Measurements from ENCODE around the gene LIN54. TPM values are rescaled to one million over a fixed set of nuclear protein-coding genes. Genes with fewer than 3 reads are reported as not detected.

The LIN54 gene
- total and polyA plus RNA-seq, 2 of the 13 experiments (the other 11 are each of a cell fraction or from before 2014, with no cell fraction given) = 25.2 to 32.9 TPM

DNA sequence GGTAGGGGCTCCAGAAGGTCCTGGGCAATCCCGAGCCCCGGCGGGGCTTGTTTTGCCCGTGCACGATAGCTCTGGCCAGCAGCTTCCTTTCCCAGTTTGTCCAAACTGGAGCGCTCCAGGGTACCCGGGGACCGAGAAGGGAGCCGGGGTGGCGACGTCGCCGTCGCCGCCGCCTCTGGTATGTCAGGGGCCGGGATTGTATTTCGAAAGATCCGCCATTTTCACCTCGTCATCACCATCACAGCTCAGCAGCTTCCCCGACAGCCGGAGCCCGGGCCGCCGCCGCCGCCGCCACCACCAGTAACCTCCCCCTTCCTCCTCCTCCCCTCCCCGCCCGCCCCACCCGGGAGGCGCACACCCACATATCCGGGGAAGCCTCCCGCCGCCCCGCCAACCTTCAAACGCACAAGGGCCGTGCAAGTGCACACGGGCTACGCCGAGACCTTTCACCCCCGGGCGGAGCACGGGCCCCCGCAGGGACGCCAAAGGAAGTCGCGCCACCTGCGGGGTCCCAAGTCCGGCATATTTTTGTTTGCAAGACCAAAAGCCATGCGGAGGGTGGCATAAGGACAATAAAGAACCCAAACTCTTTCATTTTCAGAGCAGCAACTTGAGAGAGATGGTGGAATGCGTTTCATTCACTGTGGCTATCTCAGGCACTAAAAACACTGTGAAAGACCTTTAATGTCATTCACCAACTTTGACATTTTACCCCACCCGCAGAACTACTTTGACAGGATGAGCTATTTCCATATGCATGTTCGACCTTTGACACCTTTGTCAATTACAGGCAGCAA lies at the start of gene LIN54 (continued):
- TF ChIP-seq, protein P1, sequence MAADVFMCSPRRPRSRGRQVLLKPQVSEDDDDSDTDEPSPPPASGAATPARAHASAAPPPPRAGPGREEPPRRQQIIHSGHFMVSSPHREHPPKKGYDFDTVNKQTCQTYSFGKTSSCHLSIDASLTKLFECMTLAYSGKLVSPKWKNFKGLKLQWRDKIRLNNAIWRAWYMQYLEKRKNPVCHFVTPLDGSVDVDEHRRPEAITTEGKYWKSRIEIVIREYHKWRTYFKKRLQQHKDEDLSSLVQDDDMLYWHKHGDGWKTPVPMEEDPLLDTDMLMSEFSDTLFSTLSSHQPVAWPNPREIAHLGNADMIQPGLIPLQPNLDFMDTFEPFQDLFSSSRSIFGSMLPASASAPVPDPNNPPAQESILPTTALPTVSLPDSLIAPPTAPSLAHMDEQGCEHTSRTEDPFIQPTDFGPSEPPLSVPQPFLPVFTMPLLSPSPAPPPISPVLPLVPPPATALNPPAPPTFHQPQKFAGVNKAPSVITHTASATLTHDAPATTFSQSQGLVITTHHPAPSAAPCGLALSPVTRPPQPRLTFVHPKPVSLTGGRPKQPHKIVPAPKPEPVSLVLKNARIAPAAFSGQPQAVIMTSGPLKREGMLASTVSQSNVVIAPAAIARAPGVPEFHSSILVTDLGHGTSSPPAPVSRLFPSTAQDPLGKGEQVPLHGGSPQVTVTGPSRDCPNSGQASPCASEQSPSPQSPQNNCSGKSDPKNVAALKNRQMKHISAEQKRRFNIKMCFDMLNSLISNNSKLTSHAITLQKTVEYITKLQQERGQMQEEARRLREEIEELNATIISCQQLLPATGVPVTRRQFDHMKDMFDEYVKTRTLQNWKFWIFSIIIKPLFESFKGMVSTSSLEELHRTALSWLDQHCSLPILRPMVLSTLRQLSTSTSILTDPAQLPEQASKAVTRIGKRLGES (CRISPR knock-in tag; IDR thresholded peaks at IDR 0.05; ENCODE audit: borderline replicate concordance) = no peak
- TF ChIP-seq KLF15 (CRISPR knock-in tag; IDR thresholded peaks at IDR 0.05; ENCODE audit: borderline replicate concordance) = no peak
- TF ChIP-seq NFKBIZ (CRISPR knock-in tag; IDR thresholded peaks at IDR 0.05) = no peak
- no peak for TF ChIP-seq SMAD3 (CRISPR knock-in tag; IDR thresholded peaks at IDR 0.05)
- TF ChIP-seq ATF7 (IDR thresholded peaks at IDR 0.05) = no peak
- no peak for TF ChIP-seq ATF7 (CRISPR knock-in tag; IDR thresholded peaks at IDR 0.05)
- no peak for TF ChIP-seq ZNF251 (CRISPR knock-in tag; IDR thresholded peaks at IDR 0.05)
- TF ChIP-seq SP5 (CRISPR knock-in tag; IDR thresholded peaks at IDR 0.05; ENCODE audit: borderline replicate concordance, low read depth) = peak; percentile 95
- no peak for TF ChIP-seq TSC22D2 (CRISPR knock-in tag; IDR thresholded peaks at IDR 0.05; ENCODE audit: borderline replicate concordance)
- TF ChIP-seq GATA4 (IDR thresholded peaks at IDR 0.05; ENCODE audit: borderline replicate concordance, low read depth) = peak; percentile 61
- TF ChIP-seq, protein P2, sequence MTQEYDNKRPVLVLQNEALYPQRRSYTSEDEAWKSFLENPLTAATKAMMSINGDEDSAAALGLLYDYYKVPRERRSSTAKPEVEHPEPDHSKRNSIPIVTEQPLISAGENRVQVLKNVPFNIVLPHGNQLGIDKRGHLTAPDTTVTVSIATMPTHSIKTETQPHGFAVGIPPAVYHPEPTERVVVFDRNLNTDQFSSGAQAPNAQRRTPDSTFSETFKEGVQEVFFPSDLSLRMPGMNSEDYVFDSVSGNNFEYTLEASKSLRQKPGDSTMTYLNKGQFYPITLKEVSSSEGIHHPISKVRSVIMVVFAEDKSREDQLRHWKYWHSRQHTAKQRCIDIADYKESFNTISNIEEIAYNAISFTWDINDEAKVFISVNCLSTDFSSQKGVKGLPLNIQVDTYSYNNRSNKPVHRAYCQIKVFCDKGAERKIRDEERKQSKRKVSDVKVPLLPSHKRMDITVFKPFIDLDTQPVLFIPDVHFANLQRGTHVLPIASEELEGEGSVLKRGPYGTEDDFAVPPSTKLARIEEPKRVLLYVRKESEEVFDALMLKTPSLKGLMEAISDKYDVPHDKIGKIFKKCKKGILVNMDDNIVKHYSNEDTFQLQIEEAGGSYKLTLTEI (CRISPR knock-in tag; conservative IDR thresholded peaks at IDR 0.05) = no peak
- TF ChIP-seq, protein P3, sequence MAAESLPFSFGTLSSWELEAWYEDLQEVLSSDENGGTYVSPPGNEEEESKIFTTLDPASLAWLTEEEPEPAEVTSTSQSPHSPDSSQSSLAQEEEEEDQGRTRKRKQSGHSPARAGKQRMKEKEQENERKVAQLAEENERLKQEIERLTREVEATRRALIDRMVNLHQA (CRISPR knock-in tag; IDR thresholded peaks at IDR 0.05) = no peak
- peak; percentile 57; the same call in 1 of the 2 replicates for TF ChIP-seq NCOA2 (CRISPR knock-in tag; IDR thresholded peaks at IDR 0.05)
- no peak for TF ChIP-seq HDAC6 (IDR thresholded peaks at IDR 0.05; ENCODE audit: low read depth, low read length)
- TF ChIP-seq PAX8 (CRISPR knock-in tag; IDR thresholded peaks at IDR 0.05; ENCODE audit: borderline replicate concordance) = no peak
- no peak for TF ChIP-seq PRPF4 (IDR thresholded peaks at IDR 0.05; ENCODE audit: low read depth, low read length, poor library complexity, severe bottlenecking)
- TF ChIP-seq ZNF563 (CRISPR knock-in tag; IDR thresholded peaks at IDR 0.05) = no peak
- TF ChIP-seq HNRNPL (IDR thresholded peaks at IDR 0.05; ENCODE audit: low read depth, low read length) = 0 out of 2 replicates have a peak, but pooled peaks have one; percentile 30
- no peak for TF ChIP-seq ZNF180 (CRISPR knock-in tag; IDR thresholded peaks at IDR 0.05; ENCODE audit: borderline replicate concordance, low read depth)
- TF ChIP-seq NFE2 (CRISPR knock-in tag; IDR thresholded peaks at IDR 0.05) = no peak
- TF ChIP-seq, protein P4, sequence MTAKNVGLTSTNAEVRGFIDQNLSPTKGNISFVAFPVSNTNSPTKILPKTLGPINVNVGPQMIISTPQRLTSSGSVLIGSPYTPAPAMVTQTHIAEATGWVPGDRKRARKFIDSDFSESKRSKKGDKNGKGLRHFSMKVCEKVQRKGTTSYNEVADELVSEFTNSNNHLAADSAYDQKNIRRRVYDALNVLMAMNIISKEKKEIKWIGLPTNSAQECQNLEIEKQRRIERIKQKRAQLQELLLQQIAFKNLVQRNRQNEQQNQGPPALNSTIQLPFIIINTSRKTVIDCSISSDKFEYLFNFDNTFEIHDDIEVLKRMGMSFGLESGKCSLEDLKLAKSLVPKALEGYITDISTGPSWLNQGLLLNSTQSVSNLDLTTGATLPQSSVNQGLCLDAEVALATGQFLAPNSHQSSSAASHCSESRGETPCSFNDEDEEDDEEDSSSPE (CRISPR knock-in tag; IDR thresholded peaks at IDR 0.05) = peak; percentile 90
- TF ChIP-seq, protein P5, sequence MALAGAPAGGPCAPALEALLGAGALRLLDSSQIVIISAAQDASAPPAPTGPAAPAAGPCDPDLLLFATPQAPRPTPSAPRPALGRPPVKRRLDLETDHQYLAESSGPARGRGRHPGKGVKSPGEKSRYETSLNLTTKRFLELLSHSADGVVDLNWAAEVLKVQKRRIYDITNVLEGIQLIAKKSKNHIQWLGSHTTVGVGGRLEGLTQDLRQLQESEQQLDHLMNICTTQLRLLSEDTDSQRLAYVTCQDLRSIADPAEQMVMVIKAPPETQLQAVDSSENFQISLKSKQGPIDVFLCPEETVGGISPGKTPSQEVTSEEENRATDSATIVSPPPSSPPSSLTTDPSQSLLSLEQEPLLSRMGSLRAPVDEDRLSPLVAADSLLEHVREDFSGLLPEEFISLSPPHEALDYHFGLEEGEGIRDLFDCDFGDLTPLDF (CRISPR knock-in tag; IDR thresholded peaks at IDR 0.05) = no peak
- TF ChIP-seq ZNF546 (CRISPR knock-in tag; conservative IDR thresholded peaks at IDR 0.05) = no peak
